T-helper 1 cell treated with Interleukin-12 subunit alpha and Interleukin-12 subunit beta and Interleukin-4 antibody, amounts not matched to agents 30 μg/mL and 1 μg/mL, for 36 hours (primary cell): ENCODE measurements around the gene LDB3.

Source experiments
- H3K27ac Mint-ChIP-seq: one replicate; pipeline ENCODE4 v1.8.0; 2021; ENCODE audit warnings: mild to moderate bottlenecking, mixed read lengths
- H3K27me3 Mint-ChIP-seq: one replicate; pipeline ENCODE4 v1.8.0; 2021; ENCODE audit warnings: low read depth, mixed read lengths
- H3K36me3 Mint-ChIP-seq: one replicate; pipeline ENCODE4 v1.8.0; 2021; ENCODE audit warnings: low read depth, mixed read lengths
- H3K4me1 Mint-ChIP-seq: one replicate; pipeline ENCODE4 v1.8.0; 2021; ENCODE audit warnings: low read depth, mixed read lengths
- H3K4me3 Mint-ChIP-seq: one replicate; pipeline ENCODE4 v1.8.0; 2021; ENCODE audit warnings: mild to moderate bottlenecking, moderate library complexity, mixed read lengths
- H3K9me3 Mint-ChIP-seq: one replicate; pipeline ENCODE4 v1.8.0; 2021; ENCODE audit warnings: mixed read lengths

Gene LDB3

GRCh38 chr10:86667421-86668181 lies 710 bp upstream of the LDB3 start:
- no peaks in the 10 kb centered on the region for H3K27me3 Mint-ChIP-seq
- no peak overlapping the region for H3K4me3 Mint-ChIP-seq
- no peaks in the 10 kb centered on the region for H3K9me3 Mint-ChIP-seq
- H3K4me1 Mint-ChIP-seq = no peaks in the 10 kb centered on the region
- H3K27ac Mint-ChIP-seq = no peak overlapping the region
- no peaks in the 10 kb centered on the region for H3K36me3 Mint-ChIP-seq

GRCh38 chr10:86670290-86670811 lies 2.0 kb downstream of the LDB3 start:
- no peaks in the 10 kb centered on the region for H3K4me1 Mint-ChIP-seq
- H3K27me3 Mint-ChIP-seq = no peaks in the 10 kb centered on the region
- no peak overlapping the region for H3K4me3 Mint-ChIP-seq
- no peaks in the 10 kb centered on the region for H3K36me3 Mint-ChIP-seq
- H3K27ac Mint-ChIP-seq = no peak overlapping the region
- H3K9me3 Mint-ChIP-seq = no peaks in the 10 kb centered on the region

DNA sequence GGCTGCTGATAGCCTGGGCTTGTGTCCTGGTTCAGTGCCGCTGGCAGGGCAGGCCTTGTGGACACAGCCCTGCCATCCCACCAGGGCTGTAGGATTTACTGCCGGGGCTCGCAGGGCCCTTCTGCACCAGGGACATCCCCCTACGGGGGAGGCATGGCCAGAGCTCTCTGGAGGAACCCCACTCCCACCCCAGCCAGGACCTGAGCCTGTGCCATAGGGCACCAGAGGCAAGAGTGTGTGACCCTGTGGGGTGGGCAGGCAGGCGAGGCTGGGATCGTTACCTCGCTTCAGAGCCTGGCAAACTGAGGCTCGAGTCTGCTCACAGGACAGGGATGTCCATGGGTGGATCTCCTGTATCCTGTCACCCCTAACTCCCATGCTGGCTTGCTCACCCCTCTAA lies 2.6 kb downstream of the LDB3 start:
- Mint-ChIP-seq H3K27ac (no peak overlapping the region), H3K27me3 (no peaks in the 10 kb centered on the region), H3K4me1 (no peaks in the 10 kb centered on the region), H3K36me3 (no peaks in the 10 kb centered on the region), H3K4me3 (no peak overlapping the region), H3K9me3 (no peaks in the 10 kb centered on the region)

DNA sequence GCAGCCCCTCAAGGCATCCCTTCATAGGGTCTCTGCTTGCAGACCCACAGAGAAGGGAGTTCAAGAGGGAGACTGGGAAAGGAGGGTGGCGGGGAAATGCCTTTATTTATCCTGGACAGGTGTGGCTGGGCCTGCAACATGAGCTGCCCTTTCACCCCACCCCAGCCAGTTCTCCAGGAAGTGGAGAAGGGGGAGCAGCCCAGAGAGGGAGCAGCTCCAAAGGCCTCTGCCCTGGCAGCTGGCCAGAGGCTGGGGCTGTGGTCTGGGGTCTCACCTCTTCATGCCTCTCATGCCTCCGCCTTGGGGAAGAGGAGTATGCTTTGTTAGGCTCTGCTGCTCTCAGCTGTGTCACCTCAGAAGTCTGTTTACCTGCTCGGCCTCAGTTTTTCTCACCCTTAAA lies 3.1 kb downstream of the LDB3 start:
- no peak overlapping the region for H3K27ac Mint-ChIP-seq
- H3K36me3 Mint-ChIP-seq = no peaks in the 10 kb centered on the region
- no peaks in the 10 kb centered on the region for H3K9me3 Mint-ChIP-seq
- no peaks in the 10 kb centered on the region for H3K4me1 Mint-ChIP-seq
- no peak overlapping the region for H3K4me3 Mint-ChIP-seq
- no peaks in the 10 kb centered on the region for H3K27me3 Mint-ChIP-seq

DNA sequence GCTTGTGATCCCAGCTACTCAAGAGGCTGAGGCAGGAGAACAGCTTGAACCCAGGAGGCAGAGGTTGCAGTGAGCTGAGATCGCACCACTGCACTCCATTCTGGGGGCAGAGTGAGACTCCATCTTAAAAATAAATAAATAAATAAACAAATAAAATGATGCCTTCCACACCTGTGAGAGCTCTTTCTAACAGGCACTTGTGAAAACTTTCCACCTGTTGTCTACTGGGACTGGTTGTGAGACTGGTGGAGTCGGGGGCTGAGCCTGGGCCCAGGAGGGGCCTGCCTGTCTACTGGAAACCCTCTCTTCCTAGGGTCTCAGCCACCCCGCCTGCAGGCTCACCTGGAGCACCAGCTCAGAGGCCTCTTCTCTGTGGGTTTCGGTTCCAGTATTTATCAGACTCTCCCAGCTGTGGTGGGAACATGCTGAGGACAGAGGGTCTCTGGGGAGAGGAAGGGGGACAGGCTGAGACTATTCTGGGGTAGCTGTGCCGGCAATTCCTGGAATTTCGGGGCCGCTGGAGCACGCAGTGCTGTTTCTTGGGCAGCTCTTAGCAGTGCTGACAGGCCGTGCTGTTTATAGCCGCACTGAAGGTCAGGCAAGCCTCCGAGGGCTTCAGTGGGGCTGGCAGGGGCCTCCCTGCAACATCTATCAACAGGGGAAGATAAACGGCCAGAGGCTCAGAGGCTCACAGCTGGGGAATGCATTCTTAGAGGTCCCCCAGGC lies 3.8 kb downstream of the LDB3 start:
- Mint-ChIP-seq H3K27ac (no peak overlapping the region), H3K36me3 (no peaks in the 10 kb centered on the region), H3K27me3 (no peaks in the 10 kb centered on the region), H3K4me1 (no peaks in the 10 kb centered on the region), H3K9me3 (no peaks in the 10 kb centered on the region), H3K4me3 (no peak overlapping the region)

- Mint-ChIP-seq H3K4me3 (no peak overlapping the region), H3K27me3 (no peaks in the 10 kb centered on the region)
Observed at GRCh38 chr10:86673216-86673826, 5.0 kb downstream of the LDB3 start.

DNA sequence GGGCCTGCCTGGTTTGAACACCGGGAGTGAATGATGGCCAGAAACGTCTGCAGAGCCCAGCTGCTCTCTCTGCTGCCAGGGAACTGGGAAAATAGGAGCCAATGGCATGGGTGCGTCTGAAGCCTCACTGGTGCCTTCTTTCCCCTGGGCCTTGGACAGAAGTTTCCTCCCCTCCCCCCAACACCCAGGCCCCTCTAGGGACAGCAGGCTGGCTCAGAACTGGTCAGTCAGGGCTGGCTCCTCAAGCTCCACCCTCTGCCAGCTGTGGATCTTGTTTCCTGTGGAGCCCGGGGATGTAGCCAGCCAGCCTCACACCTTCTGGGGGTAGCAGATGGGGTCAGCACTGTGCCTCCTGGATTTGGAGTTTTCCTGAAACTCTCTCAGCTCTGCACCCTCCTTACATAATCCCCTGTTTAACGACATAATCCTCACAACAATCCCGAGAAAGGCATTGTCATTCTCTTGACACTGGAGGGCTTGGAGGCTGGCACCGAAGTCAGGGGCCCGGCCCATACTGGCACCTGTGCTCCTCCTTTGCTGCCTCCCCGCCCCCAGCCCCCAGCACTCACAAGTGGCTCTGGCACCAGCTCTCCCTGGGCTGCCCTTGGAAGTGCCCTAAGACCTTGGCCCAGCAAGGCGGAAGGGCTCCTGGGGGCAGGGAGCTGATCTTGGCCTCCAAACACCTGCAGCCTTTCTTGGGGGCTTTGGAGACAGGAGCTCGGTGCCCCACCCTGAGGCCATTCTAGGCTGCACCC lies 5.7 kb downstream of the LDB3 start:
- no peaks in the 10 kb centered on the region for H3K36me3 Mint-ChIP-seq
- no peak overlapping the region for H3K27ac Mint-ChIP-seq
- no peaks in the 10 kb centered on the region for H3K27me3 Mint-ChIP-seq
- no peaks in the 10 kb centered on the region for H3K9me3 Mint-ChIP-seq
- H3K4me3 Mint-ChIP-seq = no peak overlapping the region
- no peaks in the 10 kb centered on the region for H3K4me1 Mint-ChIP-seq

More at GRCh38 chr10:86673216-86673826, 5.0 kb downstream of the LDB3 start:
- no peaks in the 10 kb centered on the region for H3K4me1 Mint-ChIP-seq
- no peaks in the 10 kb centered on the region for H3K36me3 Mint-ChIP-seq
- no peak overlapping the region for H3K27ac Mint-ChIP-seq
- H3K9me3 Mint-ChIP-seq = no peaks in the 10 kb centered on the region

DNA sequence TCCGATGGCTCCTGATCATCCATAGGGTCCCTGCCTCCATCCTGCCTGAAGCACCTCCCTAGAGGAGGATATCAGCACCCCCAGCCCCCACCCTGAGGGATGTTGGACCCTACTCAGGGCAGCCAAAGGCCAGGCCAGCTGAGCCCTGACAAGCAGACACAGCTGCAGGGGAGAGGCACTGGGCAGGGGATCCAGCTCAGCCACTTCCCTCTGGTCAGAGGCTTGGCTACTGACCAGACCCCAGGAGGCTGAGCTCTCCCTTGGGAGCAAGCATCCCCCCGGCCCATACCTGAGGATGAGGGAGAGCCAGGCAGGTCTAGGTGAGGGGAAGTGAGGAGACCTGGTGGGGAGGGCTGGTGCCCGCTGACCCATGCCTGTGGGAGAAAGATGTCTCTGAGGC lies 6.6 kb downstream of the LDB3 start:
- Mint-ChIP-seq H3K27ac (no peak overlapping the region), H3K27me3 (no peaks in the 10 kb centered on the region), H3K36me3 (no peaks in the 10 kb centered on the region), H3K4me3 (no peak overlapping the region), H3K9me3 (no peaks in the 10 kb centered on the region), H3K4me1 (no peaks in the 10 kb centered on the region)

- H3K4me3 Mint-ChIP-seq = no peak overlapping the region
- no peaks in the 10 kb centered on the region for H3K4me1 Mint-ChIP-seq
- H3K36me3 Mint-ChIP-seq = no peaks in the 10 kb centered on the region
- H3K27me3 Mint-ChIP-seq = no peaks in the 10 kb centered on the region
- H3K9me3 Mint-ChIP-seq = no peaks in the 10 kb centered on the region
- H3K27ac Mint-ChIP-seq = no peak overlapping the region
Observed at GRCh38 chr10:86677374-86677773, 9.1 kb downstream of the LDB3 start.

DNA sequence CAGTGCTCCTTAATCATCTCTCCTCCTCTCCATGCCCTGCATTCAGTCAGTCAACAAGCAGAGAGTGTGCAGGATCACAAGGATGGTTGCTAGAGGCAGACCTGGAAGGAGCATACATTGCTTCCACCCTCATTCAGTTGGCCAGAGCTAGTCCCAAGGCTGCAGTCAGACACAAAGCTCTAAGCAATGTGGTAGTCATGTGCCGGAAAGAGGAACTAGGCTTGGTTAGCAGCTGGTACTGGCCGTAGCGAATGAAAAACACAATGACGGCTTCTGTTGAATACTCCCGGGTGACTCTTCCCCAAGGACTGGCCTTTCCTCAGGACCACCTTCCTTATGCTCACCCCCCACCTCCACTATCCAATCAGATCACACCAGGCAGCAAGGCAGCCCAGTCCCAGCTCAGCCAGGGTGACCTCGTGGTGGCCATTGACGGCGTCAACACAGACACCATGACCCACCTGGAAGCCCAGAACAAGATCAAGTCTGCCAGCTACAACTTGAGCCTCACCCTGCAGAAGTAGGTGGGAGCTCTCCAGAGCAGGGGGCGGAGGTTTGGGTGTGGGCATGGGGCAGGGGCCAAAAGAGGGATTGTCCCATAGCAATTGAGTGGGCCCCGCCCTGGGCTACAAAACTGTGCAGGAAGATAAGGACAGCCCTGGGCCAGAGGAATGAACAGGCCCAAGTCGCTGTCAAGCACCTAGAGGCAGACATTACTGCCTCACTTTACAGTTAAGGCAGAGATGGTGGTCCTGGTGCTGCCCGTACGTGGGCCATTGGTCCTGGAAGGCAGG lies 10.9 kb downstream of the LDB3 start:
- Mint-ChIP-seq H3K9me3 (no peaks in the 10 kb centered on the region), H3K4me1 (no peaks in the 10 kb centered on the region), H3K4me3 (no peak overlapping the region), H3K27ac (no peak overlapping the region), H3K27me3 (no peaks in the 10 kb centered on the region), H3K36me3 (no peaks in the 10 kb centered on the region)

DNA sequence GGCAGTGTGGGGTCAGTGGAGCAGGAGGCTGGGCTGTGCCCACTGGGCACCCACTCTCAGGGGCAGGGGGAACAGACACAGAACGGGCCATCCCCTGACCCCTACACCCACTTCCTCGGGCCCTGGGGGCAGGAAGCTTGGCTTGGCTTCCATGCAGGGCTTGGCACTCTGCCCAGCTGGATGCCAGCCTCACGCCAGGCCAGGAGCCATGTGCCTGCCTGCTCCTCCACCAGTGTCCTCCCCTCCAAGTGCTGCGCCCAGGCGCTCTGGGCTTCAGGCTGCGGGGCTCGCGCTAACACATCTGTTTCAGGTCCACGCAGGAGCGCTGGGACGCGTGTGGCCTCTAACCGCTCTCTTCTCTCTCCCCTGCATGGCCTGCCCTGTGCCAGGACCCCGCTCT lies 12.7 kb downstream of the LDB3 start:
- Mint-ChIP-seq H3K4me1 (no peaks in the 10 kb centered on the region), H3K27me3 (no peaks in the 10 kb centered on the region), H3K4me3 (no peak overlapping the region), H3K9me3 (no peaks in the 10 kb centered on the region), H3K36me3 (no peaks in the 10 kb centered on the region), H3K27ac (no peak overlapping the region)

- no peak overlapping the region for H3K4me3 Mint-ChIP-seq
- no peaks in the 10 kb centered on the region for H3K4me1 Mint-ChIP-seq
- no peak overlapping the region for H3K27ac Mint-ChIP-seq
- H3K9me3 Mint-ChIP-seq = no peaks in the 10 kb centered on the region
- no peaks in the 10 kb centered on the region for H3K27me3 Mint-ChIP-seq
- H3K36me3 Mint-ChIP-seq = no peaks in the 10 kb centered on the region
Observed at GRCh38 chr10:86681722-86682386, 13.5 kb downstream of the LDB3 start.

- Mint-ChIP-seq H3K27ac (no peak overlapping the region), H3K36me3 (no peaks in the 10 kb centered on the region)
Observed at GRCh38 chr10:86682675-86683074, 14.4 kb downstream of the LDB3 start.

More at GRCh38 chr10:86682675-86683074, 14.4 kb downstream of the LDB3 start:
- H3K4me3 Mint-ChIP-seq = no peak overlapping the region
- no peaks in the 10 kb centered on the region for H3K27me3 Mint-ChIP-seq
- H3K9me3 Mint-ChIP-seq = no peaks in the 10 kb centered on the region
- H3K4me1 Mint-ChIP-seq = no peaks in the 10 kb centered on the region
